NCI-H748 treated with DMSO at 0.1 percent for 48 hours (cell line): ENCODE data around the gene SART1.

Experiments
- DNase-seq: peaks from one replicate; lab custom pipeline; 2025; lab: John Stamatoyannopoulos, UW

Gene SART1, protein sequence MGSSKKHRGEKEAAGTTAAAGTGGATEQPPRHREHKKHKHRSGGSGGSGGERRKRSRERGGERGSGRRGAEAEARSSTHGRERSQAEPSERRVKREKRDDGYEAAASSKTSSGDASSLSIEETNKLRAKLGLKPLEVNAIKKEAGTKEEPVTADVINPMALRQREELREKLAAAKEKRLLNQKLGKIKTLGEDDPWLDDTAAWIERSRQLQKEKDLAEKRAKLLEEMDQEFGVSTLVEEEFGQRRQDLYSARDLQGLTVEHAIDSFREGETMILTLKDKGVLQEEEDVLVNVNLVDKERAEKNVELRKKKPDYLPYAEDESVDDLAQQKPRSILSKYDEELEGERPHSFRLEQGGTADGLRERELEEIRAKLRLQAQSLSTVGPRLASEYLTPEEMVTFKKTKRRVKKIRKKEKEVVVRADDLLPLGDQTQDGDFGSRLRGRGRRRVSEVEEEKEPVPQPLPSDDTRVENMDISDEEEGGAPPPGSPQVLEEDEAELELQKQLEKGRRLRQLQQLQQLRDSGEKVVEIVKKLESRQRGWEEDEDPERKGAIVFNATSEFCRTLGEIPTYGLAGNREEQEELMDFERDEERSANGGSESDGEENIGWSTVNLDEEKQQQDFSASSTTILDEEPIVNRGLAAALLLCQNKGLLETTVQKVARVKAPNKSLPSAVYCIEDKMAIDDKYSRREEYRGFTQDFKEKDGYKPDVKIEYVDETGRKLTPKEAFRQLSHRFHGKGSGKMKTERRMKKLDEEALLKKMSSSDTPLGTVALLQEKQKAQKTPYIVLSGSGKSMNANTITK

DNA sequence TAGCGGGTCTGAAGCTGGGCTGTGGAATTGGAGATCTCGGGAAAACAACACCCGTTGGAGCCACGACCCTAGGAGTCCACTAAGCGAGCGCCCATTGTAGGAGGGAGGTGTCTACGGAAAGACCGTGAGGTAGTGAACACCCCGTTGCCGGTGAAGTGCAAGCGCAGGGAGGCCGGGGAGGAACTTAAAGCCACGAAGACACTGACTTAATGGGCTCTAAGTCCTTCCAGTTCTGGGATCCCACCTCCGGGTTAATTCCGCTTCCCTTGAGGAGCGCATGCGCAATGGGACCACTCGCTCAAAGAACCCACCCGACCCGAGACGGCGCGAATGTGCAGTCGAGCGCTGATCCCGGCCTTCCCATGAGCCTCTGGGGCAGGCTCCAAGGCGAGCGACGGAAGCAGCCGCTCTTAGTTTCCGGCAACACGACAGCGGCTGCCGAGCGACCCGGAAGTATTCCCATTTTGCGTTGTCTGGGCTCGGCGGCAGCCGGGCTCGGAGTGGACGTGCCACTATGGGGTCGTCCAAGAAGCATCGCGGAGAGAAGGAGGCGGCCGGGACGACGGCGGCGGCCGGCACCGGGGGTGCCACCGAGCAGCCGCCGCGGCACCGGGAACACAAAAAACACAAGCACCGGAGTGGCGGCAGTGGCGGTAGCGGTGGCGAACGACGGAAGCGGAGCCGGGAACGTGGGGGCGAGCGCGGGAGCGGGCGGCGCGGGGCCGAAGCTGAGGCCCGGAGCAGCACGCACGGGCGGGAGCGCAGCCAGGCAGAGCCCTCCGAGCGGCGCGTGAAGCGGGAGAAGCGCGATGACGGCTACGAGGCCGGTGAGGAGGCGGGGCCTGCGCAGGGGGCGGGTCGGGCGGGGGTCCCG, at the start of gene SART1:
TSS of gene SART1 (plus strand) at position 468 of the 874 bp plus-strand sequence. CDS start at position 515, 47 bp downstream.
- peak; percentile 96 for DNase-seq

DNA sequence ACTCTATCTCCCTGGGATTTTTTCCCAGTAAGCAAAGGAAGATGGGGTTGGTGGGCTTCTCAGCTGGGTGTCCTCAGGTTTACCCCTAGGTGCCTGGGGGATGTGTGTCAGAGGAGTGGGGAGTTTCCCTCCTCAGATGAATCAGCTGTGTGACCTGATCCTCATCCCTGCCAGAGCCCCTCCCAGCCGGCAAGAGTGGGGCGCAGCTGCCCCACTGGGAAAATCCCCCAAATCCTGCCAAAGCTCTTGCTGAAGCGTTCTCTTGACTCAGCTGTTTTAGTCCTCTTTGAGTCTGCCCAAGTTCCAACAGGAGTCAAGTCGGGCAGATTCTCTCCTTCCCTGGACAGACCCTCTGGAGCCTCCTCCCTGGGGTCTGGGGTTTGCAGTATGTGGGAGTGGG, 48.7 kb upstream of the SART1 start:
- DNase-seq, result no peak

DNA sequence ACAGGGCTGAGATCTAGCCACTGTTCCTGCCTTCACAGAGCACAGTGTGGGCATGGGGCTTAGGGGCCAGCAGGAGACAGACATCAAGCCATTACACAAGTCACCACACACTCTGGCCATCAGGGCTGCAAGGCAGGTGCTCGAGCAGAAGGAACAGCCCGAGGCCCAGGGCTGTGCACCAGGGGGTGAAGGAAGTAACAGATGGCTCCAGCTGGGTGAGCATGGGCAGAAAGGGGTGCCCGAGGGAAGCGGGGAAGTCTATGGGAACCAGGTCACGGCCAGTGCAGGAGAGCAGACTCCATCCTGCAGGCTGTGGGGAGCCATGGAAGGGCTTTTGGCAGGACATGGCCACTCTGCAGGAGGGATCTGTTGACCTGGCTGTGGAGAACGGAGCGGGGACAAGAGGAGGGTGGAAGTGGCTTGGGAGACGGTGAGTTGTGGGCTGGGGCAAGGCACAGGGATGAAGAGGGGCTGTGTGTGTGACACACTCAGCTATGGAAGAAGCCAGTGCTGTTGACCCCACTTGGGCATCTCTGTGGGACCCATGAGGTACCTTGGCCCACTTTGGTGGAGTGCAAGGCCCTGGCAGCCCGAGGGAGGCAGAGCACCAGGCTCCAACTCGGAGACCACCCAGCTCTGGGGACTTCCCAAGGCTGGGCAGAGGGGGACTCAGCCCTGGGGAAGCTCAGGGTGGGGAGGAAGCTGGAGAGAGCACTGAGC, 46.3 kb upstream of the SART1 start:
- no peak for DNase-seq

GRCh38 chr11:65915821-65916251, 45.7 kb upstream of the SART1 start:
- no peak for DNase-seq

DNA sequence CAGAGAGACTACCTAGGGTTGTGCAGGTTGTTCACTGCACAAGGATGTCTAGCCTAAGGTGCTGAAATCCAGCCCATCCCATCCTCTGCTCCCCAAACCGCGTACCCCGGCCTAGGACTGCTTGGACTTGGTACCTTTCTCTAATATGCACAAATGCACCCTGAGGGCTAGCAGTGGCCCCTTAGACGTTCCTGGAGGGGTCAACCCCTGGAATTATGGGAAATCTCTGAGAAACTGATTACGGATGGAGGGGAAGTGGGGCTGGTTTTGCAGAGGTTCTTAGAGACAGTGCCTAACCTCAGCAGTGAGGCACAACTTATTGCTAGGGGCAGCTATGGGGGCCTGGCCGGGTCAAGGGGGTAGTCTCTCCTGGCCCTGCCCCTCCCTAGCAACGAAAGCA, 45.1 kb upstream of the SART1 start:
- DNase-seq, result no peak

DNA sequence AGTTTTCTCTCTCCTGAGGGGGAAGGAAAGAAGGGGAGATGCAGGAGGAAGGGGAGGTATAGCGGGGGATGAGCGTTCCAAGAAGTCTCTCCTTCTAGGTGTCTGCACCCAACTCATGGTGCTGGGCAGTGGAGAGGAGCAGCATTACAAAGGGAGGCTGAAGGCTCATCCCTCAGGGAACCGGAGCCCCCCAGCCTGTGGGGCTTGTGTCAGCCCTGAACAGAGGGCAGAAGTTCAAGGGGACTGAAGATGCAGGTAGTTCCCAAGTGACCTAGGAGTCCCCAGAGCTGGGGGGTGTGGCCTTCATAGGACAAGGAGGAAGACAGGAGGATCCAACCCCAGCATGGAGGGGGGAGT, 44.5 kb upstream of the SART1 start:
- DNase-seq, result no peak

GRCh38 chr11:65917434-65918210, 43.9 kb upstream of the SART1 start:
- DNase-seq, result no peak

GRCh38 chr11:65918211-65919140, 43.1 kb upstream of the SART1 start, which contains the start of gene C11orf68:
C11orf68 (minus strand) TSS chr11:65919062; CDS start chr11:65919031, 31 bp downstream.
- no peak for DNase-seq

- DNase-seq, result peak; percentile 93
These were observed 42.4 kb upstream of the SART1 start, which contains the start of gene DRAP1 for GRCh38 chr11:65919141-65919572. DRAP1 (plus strand) TSS chr11:65919426; CDS start chr11:65919502, 76 bp downstream.

DNA sequence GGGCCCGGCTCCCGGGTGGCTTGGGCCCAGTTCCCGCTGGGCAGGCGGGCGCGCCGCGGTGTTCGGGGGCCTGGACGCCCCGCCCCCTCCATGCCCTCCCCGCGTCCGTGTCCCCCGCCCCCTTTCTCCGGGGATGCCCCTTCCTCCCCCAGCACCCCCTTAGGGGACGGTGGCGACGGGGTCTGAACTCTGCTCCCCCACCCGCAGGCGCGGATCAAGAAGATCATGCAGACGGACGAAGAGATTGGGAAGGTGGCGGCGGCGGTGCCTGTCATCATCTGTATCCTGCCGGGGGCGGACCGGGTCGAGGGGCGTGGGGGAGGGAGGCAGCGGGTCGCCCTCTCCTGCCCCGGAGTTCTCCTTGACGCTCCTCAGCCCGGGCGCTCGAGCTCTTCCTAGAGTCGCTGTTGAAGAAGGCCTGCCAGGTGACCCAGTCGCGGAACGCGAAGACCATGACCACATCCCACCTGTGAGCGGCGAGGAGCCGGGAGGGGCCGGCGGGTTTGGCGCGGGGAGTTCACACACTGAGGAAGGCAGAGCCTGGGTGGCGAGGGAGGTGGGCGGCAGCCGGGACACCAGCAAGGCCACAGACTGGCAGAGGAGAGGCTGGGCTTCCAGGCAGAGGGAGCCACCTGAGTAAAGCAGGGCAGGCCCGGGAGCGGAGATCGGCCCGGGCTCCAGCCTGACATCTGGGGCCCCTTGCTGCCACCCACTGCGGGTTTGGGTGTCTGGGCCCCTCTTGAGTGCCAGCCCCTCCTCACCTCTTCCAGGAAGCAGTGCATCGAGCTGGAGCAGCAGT, 41.8 kb upstream of the SART1 start:
- DNase-seq, result no peak

GRCh38 chr11:65920372-65920802, 41.1 kb upstream of the SART1 start:
- DNase-seq, result no peak

- no peak for DNase-seq
These were observed 40.4 kb upstream of the SART1 start for GRCh38 chr11:65921033-65921555.

- DNase-seq, result no peak
These were observed 39.7 kb upstream of the SART1 start for GRCh38 chr11:65921876-65922275.

GRCh38 chr11:65922565-65922964, 39.0 kb upstream of the SART1 start:
- no peak for DNase-seq

- no peak for DNase-seq
These were observed 36.1 kb upstream of the SART1 start for GRCh38 chr11:65925397-65925796.

DNA sequence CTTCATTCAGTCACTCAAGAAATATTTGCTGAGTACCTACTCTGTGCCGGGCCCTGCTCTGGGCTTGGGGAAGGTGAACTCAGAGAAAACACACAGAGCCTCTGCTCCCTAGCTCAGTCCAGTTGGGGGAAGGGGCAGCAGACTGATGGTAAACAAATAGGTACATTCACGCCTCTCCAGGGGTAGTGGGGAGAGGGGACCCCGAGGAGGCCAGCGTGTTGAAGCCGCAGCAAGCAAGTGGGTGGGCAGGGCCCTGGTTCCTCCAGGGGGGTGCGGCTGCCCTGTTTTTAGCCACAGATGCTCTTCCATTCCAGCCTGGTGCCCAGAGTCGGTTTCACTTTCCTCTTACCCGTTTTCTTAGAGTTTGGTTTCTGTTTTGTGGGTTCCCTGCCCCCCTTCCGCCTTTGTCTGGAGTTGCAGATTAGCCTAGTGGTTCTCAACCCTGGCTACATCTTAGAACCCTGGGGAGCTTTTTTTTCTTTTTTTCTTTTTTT, 33.6 kb upstream of the SART1 start:
- no peak for DNase-seq

GRCh38 chr11:65928667-65929066, 32.9 kb upstream of the SART1 start:
- no peak for DNase-seq
